Transverse colon (tissue), 4 donors: Measurements from ENCODE around the gene MEAF6. TPM values are rescaled to one million over a fixed set of nuclear protein-coding genes. Genes with fewer than 3 reads are reported as not detected.

Source experiments
- DNase-seq: peaks from one replicate; pipeline ENCODE4 v3.0.0-alpha.2; 2019
- H3K27ac ChIP-seq, 4 donors: fragments of 200-600 bp; sonication (generic); 2 replicates each; pipeline ENCODE4 v1.5.1; 2016 to 2018; ENCODE audit warnings: inconsistent platforms in 4 of 4
- H3K27me3 ChIP-seq: fragments of 200-600 bp; sonication (generic); 2 replicates; pipeline ENCODE4 v1.5.1; 2017; ENCODE audit warnings: inconsistent platforms
- H3K36me3 ChIP-seq, 4 donors: fragments of 200-600 bp; sonication (generic); 2 replicates each; pipeline ENCODE4 v1.5.1; 2017 to 2019; ENCODE audit warnings: inconsistent platforms in 4 of 4
- H3K4me1 ChIP-seq, 4 donors: fragments of 200-600 bp; sonication (generic); 2 replicates each; pipeline ENCODE4 v1.5.1; 2017 to 2020; ENCODE audit warnings: inconsistent platforms in 4 of 4
- H3K4me3 ChIP-seq, 4 donors: fragments of 200-600 bp; sonication (generic); 1 replicate in 1 of 4; 2 replicates in 3 of 4; pipeline versions ENCODE4 v1.5.1 to v1.6.1; 2017 to 2019; ENCODE audit warnings: inconsistent platforms in 4 of 4
- H3K9me3 ChIP-seq, 2 donors: fragments of 200-600 bp; sonication (generic); 2 replicates each; pipeline ENCODE4 v1.5.1; 2017 to 2019; ENCODE audit warnings: inconsistent platforms in 2 of 2
- EP300 ChIP-seq: sonication (generic); formaldehyde crosslinking; IDR thresholded peaks from one replicate; pipeline ENCODE4 v1.6.1; 2017; ENCODE audit warnings: antibody characterized with exemption, low read depth
- POLR2A ChIP-seq: fragments of 450-650 bp; IDR thresholded peaks from one replicate; pipeline ENCODE4 v1.6.1; 2016; ENCODE audit warnings: antibody characterized with exemption, mild to moderate bottlenecking, moderate library complexity
- POLR2AphosphoS5 ChIP-seq, 3 donors: sonication (generic); formaldehyde crosslinking; IDR thresholded peaks; one replicate each; pipeline ENCODE4 v1.6.1; 2016; ENCODE audit warnings: antibody characterized with exemption in 3 of 3
- WGBS, 2 donors: methylation state at CpG; one replicate each; pipeline ENCODE4 v1.1.5; 2018; ENCODE audit warnings: low coverage in 1 of 2; 5-methylcytosine and 5-hydroxymethylcytosine counted together
- in situ Hi-C, 4 donors: fragments of 200-750 bp; cut with MboI; loops; one replicate each; pipeline versions ENCODE4 v1.15.0 to v1.15.1; 2017; ENCODE audit warnings: low sequenced_read_pairs in 3 of 4, low pct_ligation_motif_present in 1 of 4, low pct_unique_long_range_greater_than_20kb in 1 of 4
- intact Hi-C: fragments of 100-400 bp; cut with DNase I; formaldehyde crosslinking; loops from one replicate; pipeline ENCODE4 v1.15.1; 2023; ENCODE audit warnings: low total_unique reads
- total RNA-seq, 4 donors: library from RNA; depleted of rRNA; stranded (reverse); fragments of >200 nt; gene quantifications; one replicate each; pipeline ENCODE4 v1.1.0, GENCODE V29; 2016
- TF ChIP-seq, protein P1 (sequence below), 5 experiments: fragments of 200-600 bp in 3 of 5; fragments of 450-650 bp in 2 of 5; sonication (generic) in 3 of 5; IDR thresholded peaks; 1 replicate in 2 of 5; 2 replicates in 3 of 5; pipeline ENCODE4 v1.5.1; 2016 to 2017; ENCODE audit warnings: antibody characterized with exemption in 5 of 5, inconsistent platforms in 3 of 5, mild to moderate bottlenecking in 2 of 5, moderate library complexity in 1 of 5

The MEAF6 gene
- total RNA-seq, 4 donors from 2014 or later: 8.2 to 51.9 (median 32.9) TPM

- H3K27me3 ChIP-seq: no peaks in the 10 kb centered on the region
- no peaks in the 10 kb centered on the region for H3K9me3 ChIP-seq
- WGBS, 2 donors: 27 to 44% methylated on average over 3 to 9 of the region's 9 CpGs
- TF ChIP-seq, protein P1, sequence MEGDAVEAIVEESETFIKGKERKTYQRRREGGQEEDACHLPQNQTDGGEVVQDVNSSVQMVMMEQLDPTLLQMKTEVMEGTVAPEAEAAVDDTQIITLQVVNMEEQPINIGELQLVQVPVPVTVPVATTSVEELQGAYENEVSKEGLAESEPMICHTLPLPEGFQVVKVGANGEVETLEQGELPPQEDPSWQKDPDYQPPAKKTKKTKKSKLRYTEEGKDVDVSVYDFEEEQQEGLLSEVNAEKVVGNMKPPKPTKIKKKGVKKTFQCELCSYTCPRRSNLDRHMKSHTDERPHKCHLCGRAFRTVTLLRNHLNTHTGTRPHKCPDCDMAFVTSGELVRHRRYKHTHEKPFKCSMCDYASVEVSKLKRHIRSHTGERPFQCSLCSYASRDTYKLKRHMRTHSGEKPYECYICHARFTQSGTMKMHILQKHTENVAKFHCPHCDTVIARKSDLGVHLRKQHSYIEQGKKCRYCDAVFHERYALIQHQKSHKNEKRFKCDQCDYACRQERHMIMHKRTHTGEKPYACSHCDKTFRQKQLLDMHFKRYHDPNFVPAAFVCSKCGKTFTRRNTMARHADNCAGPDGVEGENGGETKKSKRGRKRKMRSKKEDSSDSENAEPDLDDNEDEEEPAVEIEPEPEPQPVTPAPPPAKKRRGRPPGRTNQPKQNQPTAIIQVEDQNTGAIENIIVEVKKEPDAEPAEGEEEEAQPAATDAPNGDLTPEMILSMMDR (IDR thresholded peaks at IDR 0.05): no peak
- TF ChIP-seq POLR2A (no peak), POLR2AphosphoS5 (IDR thresholded peaks at IDR 0.05) (no peak), EP300 (no peak)
- in situ Hi-C loops (no loop called here), intact Hi-C loops (no loop called here)
- H3K27ac ChIP-seq: peak overlapping the region; percentile 94 to 98 (median 98)
- H3K36me3 ChIP-seq: peaks cover 0 to 7% (median 4%) of the 10 kb centered on the region in 4 donors
- peak overlapping the region; percentile 80 to 89 (median 82) for H3K4me3 ChIP-seq
- DNase-seq: peak; percentile 13
- H3K4me1 ChIP-seq: peaks cover 43 to 89% (median 85%) of the 10 kb centered on the region in 4 donors
Measured at GRCh38 chr1:37476087-37476452, 38.5 kb downstream of the MEAF6 start.

DNA sequence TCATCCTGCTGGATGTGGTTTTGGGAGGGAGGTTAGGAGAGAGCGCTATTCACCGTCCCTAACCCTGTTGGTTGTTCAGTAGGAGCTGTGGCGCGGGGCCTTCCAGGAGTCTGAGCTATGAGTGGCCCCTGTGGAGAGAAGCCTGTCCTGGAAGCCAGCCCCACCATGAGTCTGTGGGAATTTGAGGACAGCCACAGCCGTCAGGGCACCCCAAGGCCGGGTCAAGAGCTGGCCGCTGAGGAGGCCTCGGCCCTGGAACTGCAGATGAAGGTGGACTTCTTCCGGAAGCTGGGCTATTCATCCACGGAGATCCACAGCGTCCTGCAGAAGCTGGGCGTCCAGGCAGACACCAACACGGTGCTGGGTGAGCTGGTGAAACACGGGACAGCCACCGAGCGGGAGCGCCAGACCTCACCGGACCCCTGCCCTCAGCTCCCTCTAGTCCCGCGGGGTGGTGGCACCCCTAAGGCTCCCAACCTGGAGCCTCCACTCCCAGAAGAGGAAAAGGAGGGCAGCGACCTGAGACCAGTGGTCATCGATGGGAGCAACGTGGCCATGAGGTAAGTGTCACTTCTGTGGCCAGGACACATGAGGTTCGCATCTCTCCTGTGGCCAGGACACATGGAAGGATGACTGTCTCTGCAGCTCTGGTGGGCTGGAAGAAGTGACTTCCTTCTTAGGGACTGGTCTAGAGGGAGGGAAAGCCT lies 39.0 kb downstream of the MEAF6 start:
- TF ChIP-seq EP300 (no peak), POLR2A (no peak), POLR2AphosphoS5 (IDR thresholded peaks at IDR 0.05) (no peak)
- TF ChIP-seq, protein P1 (IDR thresholded peaks at IDR 0.05): no peak
- in situ Hi-C loops (no loop called here), intact Hi-C loops (no loop called here)
- Histone ChIP-seq H3K9me3 (no peaks in the 10 kb centered on the region), H3K4me1 (peaks cover 43 to 86% (median 82%) of the 10 kb centered on the region in 4 donors), H3K4me3 (peak overlapping the region; percentile 80 to 89 (median 82)), H3K27ac (peak overlapping the region; percentile 94 to 98 (median 98)), H3K27me3 (no peaks in the 10 kb centered on the region), H3K36me3 (peaks cover 0 to 2% (median under 1%) of the 10 kb centered on the region in 4 donors)
- peak; percentile 29 for DNase-seq
- 27% methylated on average over 20 of the region's 24 CpGs; no CpG with 5 or more reads in 1 of the 2 donors for WGBS, 2 donors

GRCh38 chr1:37474697-37475379 lies 39.7 kb downstream of the MEAF6 start:
- Histone ChIP-seq H3K27me3 (no peaks in the 10 kb centered on the region), H3K36me3 (no peaks in the 10 kb centered on the region), H3K4me3 (peak overlapping the region; percentile 80 to 89 (median 82)), H3K4me1 (peaks cover 37 to 79% (median 75%) of the 10 kb centered on the region in 4 donors), H3K27ac (peak overlapping the region; percentile 94 to 98 (median 98)), H3K9me3 (no peaks in the 10 kb centered on the region)
- intact Hi-C loops (loop anchor here (5.0 kb wide), 1 partner anchor 212 kb away; no protein-coding TSS in a partner anchor), in situ Hi-C loops (loop anchor here in 2 of 4 donors (25.0 kb wide), 1 partner anchor 212 kb away; the partner anchor contains the start of gene CDCA8 (in 2 of the 2))
- 1% methylated on average over 32 of the region's 38 CpGs; no CpG with 5 or more reads in 1 of the 2 donors for WGBS, 2 donors
- TF ChIP-seq EP300 (no peak), POLR2A (no peak), POLR2AphosphoS5 (IDR thresholded peaks at IDR 0.05) (no peak)
- TF ChIP-seq, protein P1 (IDR thresholded peaks at IDR 0.05): no peak
- peak; percentile 38 for DNase-seq
